ENCODE measurements around the gene PCSK7.

DNA sequence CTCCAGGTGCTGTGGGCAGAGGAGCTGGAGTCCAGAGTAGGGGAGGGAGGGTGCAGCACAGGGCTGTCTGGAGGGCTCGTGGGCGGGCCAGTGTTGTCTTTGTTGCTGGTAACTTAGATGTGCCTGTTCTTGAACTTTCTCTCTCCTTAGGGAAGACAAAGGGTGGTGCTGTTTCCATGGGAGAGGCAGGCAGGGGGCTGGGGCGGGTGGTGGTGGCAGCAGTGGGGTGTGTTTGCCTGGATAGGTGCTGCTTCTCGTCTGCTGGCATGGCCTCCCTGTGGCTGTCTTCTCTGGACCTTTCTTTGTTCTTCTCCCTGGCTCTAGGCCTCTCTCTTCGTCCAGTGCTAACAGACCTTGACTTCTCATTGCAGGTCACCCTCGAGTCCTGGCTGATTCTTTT, 44.9 kb downstream of the PCSK7 start:
- TF ChIP-seq CTCF (conservative IDR thresholded peaks at IDR 0.05; ENCODE audit: low read depth, low read length) (no peak), POLR2A (IDR thresholded peaks at IDR 0.05; ENCODE audit: low read depth, low read length) (no peak), RFX5 (IDR thresholded peaks at IDR 0.05; ENCODE audit: low read depth, low read length) (no peak), MXI1 (IDR thresholded peaks at IDR 0.05; ENCODE audit: borderline replicate concordance, low read depth, low read length) (no peak), RAD21 (IDR thresholded peaks at IDR 0.05; ENCODE audit: low read length) (no peak)
- TF ChIP-seq, protein P1, sequence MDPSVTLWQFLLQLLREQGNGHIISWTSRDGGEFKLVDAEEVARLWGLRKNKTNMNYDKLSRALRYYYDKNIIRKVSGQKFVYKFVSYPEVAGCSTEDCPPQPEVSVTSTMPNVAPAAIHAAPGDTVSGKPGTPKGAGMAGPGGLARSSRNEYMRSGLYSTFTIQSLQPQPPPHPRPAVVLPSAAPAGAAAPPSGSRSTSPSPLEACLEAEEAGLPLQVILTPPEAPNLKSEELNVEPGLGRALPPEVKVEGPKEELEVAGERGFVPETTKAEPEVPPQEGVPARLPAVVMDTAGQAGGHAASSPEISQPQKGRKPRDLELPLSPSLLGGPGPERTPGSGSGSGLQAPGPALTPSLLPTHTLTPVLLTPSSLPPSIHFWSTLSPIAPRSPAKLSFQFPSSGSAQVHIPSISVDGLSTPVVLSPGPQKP (IDR thresholded peaks at IDR 0.05; ENCODE audit: borderline replicate concordance, low read depth, low read length): no peak
- TF ChIP-seq, protein P2, sequence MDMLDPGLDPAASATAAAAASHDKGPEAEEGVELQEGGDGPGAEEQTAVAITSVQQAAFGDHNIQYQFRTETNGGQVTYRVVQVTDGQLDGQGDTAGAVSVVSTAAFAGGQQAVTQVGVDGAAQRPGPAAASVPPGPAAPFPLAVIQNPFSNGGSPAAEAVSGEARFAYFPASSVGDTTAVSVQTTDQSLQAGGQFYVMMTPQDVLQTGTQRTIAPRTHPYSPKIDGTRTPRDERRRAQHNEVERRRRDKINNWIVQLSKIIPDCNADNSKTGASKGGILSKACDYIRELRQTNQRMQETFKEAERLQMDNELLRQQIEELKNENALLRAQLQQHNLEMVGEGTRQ (IDR thresholded peaks at IDR 0.05; ENCODE audit: low read depth, low read length): no peak
